ENCODE measurements around the gene ADAM12.

- TF ChIP-seq, protein P1, sequence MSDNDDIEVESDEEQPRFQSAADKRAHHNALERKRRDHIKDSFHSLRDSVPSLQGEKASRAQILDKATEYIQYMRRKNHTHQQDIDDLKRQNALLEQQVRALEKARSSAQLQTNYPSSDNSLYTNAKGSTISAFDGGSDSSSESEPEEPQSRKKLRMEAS (IDR thresholded peaks at IDR 0.05), result no peak
- no peak for TF ChIP-seq YY1 (IDR thresholded peaks at IDR 0.05; ENCODE audit: low read depth)
- TF ChIP-seq, protein P2, sequence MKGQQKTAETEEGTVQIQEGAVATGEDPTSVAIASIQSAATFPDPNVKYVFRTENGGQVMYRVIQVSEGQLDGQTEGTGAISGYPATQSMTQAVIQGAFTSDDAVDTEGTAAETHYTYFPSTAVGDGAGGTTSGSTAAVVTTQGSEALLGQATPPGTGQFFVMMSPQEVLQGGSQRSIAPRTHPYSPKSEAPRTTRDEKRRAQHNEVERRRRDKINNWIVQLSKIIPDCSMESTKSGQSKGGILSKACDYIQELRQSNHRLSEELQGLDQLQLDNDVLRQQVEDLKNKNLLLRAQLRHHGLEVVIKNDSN (IDR thresholded peaks at IDR 0.05), result no peak
These were observed 277.6 kb downstream of the ADAM12 start for GRCh38 chr10:126110489-126111180.
